VCaP (cell line): ENCODE results near the gene SERPINA12.

Experiments used
- H3K27ac ChIP-seq: fragments of 450-650 bp; 2 replicates; pipeline ENCODE4 v1.5.1; 2017
- CTCF ChIP-seq: fragments of 450-650 bp; conservative IDR thresholded peaks from 2 replicates; pipeline ENCODE4 v1.5.1; 2017; ENCODE audit warnings: mild to moderate bottlenecking, moderate library complexity

Gene SERPINA12

GRCh38 chr14:94470311-94470710 is 39.0 kb downstream of the SERPINA12 start:
- no peak overlapping the region for H3K27ac ChIP-seq
- no peak for TF ChIP-seq CTCF

- H3K27ac ChIP-seq, result no peak overlapping the region
- TF ChIP-seq CTCF, result no peak
Observed at GRCh38 chr14:94469261-94469660, 40.0 kb downstream of the SERPINA12 start.

- no peak for TF ChIP-seq CTCF
- no peak overlapping the region for H3K27ac ChIP-seq
Observed at GRCh38 chr14:94467728-94468520, 41.3 kb downstream of the SERPINA12 start.

GRCh38 chr14:94466706-94467370 is 42.4 kb downstream of the SERPINA12 start:
- no peak for TF ChIP-seq CTCF
- no peak overlapping the region for H3K27ac ChIP-seq

GRCh38 chr14:94465042-94465441 is 44.2 kb downstream of the SERPINA12 start:
- H3K27ac ChIP-seq, result no peak overlapping the region
- no peak for TF ChIP-seq CTCF

GRCh38 chr14:94464290-94464689 is 45.0 kb downstream of the SERPINA12 start:
- no peak overlapping the region for H3K27ac ChIP-seq
- TF ChIP-seq CTCF, result no peak

- H3K27ac ChIP-seq, result no peak overlapping the region
- TF ChIP-seq CTCF, result no peak
Observed at GRCh38 chr14:94462763-94463572, 46.3 kb downstream of the SERPINA12 start.
